ENCODE data around the gene BRINP1. TPM values are rescaled to one million over a fixed set of nuclear protein-coding genes. Genes with fewer than 3 reads are reported as not detected.

Gene BRINP1
- total and polyA plus RNA-seq, 2 of the 8 experiments (the other 6 are each of a cell fraction or from before 2014, with no cell fraction given): 19.5 to 20.5 TPM

GRCh38 chr9:119370816-119371215 is 1.6 kb upstream of the BRINP1 start:
- H4K91ac ChIP-seq (replicated peaks; ENCODE audit: insufficient read length, low read length): no peak overlapping the region
- peaks cover 16% of the 10 kb centered on the region for H3K23me2 ChIP-seq (ENCODE audit: low read depth, low read length)
- no peak overlapping the region for H2BK15ac ChIP-seq (ENCODE audit: low read length)
- H3K4ac ChIP-seq (replicated peaks; ENCODE audit: insufficient read length, low read depth, low read length): no peak overlapping the region
- H3K9ac ChIP-seq (replicated peaks in 1 of 4; ENCODE audit: extremely low read depth in 1 of 4, low read depth in 3 of 4, low read length in 3 of 4): no peak overlapping the region
- no peak overlapping the region for H3K56ac ChIP-seq (replicated peaks; ENCODE audit: insufficient read length, low read depth, low read length)
- H3K27me3 ChIP-seq (replicated peaks in 1 of 4; ENCODE audit: control insufficient read depth in 3 of 4, extremely low read depth in 1 of 4, insufficient read depth in 3 of 4, low read length in 3 of 4): peaks cover 0 to 8% (median 5%) of the 10 kb centered on the region in 4 experiments; a peak in 5 of 7 replicates
- no peak overlapping the region for H3K27ac ChIP-seq (ENCODE audit: low read depth, low read length)
- no peak overlapping the region for H4K5ac ChIP-seq (ENCODE audit: insufficient read length, low read depth, low read length)
- no peak overlapping the region for H3K18ac ChIP-seq (ENCODE audit: extremely low read depth, low read length)
- no peak overlapping the region for H2BK12ac ChIP-seq (ENCODE audit: low read depth, low read length)
- no peak overlapping the region for H2AFZ ChIP-seq (ENCODE audit: low read length)
- WGBS, 2 experiments (ENCODE audit: extremely low coverage in 1 of 2, insufficient coverage in 1 of 2, insufficient read length in 1 of 2, insufficient replicate concordance in 2 of 2, low coverage in 1 of 2, low lambda C conversion rate in 2 of 2, missing lambda C conversion rate in 1 of 2): 8% methylated on average over 8 of the region's 8 CpGs; no CpG with 5 or more reads in 1 of the 2 experiments
- H3K14ac ChIP-seq (ENCODE audit: insufficient read length): no peak overlapping the region
- no peak overlapping the region for H4K8ac ChIP-seq (ENCODE audit: extremely low read depth, insufficient read depth, low read length)
- DNase-seq (ENCODE audit: low read depth in 1 of 2, low spot score in 2 of 2) (peak in 1 of 2 experiments; percentile 87), FAIRE-seq (peak; percentile 42)
- no peak overlapping the region for H2BK5ac ChIP-seq (ENCODE audit: low read depth, low read length)
- H3K9me3 ChIP-seq (ENCODE audit: insufficient read depth in 2 of 2, low read depth in 1 of 2, low read length in 1 of 2): no peaks in the 10 kb centered on the region
- H3K79me1 ChIP-seq (ENCODE audit: low read depth, low read length): no peaks in the 10 kb centered on the region
- H3K36me3 ChIP-seq (ENCODE audit: control insufficient read depth in 2 of 4, insufficient read depth in 4 of 4, low read length in 3 of 4): no peaks in the 10 kb centered on the region
- ChIA-PET POLR2A (ENCODE audit: partially characterized antibody) (interaction anchor here (0.7 to 1.3 kb wide), 2 partner anchors 20 to 148 kb away, joined by 3 read pairs; no protein-coding TSS in a partner anchor), CTCF (ENCODE audit: partially characterized antibody) (interaction anchor here (1.0 to 1.9 kb wide), 3 partner anchors 77 to 592 kb away, joined by 3 to 4 read pairs (median 3); no protein-coding TSS in a partner anchor)
- H3K79me2 ChIP-seq (ENCODE audit: control insufficient read depth in 1 of 2, insufficient read depth in 2 of 2, low read length in 2 of 2): peaks cover 0 to 14% of the 10 kb centered on the region in 2 experiments; a peak in 2 of 4 replicates
- H2BK20ac ChIP-seq (ENCODE audit: low read length): no peak overlapping the region
- peaks cover 0 to 4% of the 10 kb centered on the region in 2 experiments for H4K20me1 ChIP-seq (replicated peaks in 1 of 2; ENCODE audit: control insufficient read depth in 1 of 2, insufficient read depth in 2 of 2, low read length in 2 of 2)
- no peak overlapping the region for H2AK5ac ChIP-seq (ENCODE audit: low read depth, low read length)
- no peak overlapping the region for H3K23ac ChIP-seq (ENCODE audit: insufficient read length)
- peak overlapping the region in 2 of 4 experiments; percentile 13 to 19; a peak in 2 of 8 replicates for H3K4me3 ChIP-seq (ENCODE audit: extremely low read depth in 1 of 4, insufficient read depth in 2 of 4, low read depth in 3 of 4, low read length in 4 of 4)
- peaks cover 3 to 19% (median 4%) of the 10 kb centered on the region in 4 experiments; a peak in 6 of 7 replicates for H3K4me1 ChIP-seq (replicated peaks in 1 of 4; ENCODE audit: control insufficient read depth in 3 of 4, insufficient read depth in 4 of 4, low read length in 3 of 4)
- no peak overlapping the region for H2BK120ac ChIP-seq (replicated peaks; ENCODE audit: low read depth, low read length)
- H3K4me2 ChIP-seq (ENCODE audit: insufficient read depth in 1 of 2, low read depth in 2 of 2, low read length in 2 of 2): peak overlapping the region; percentile 48 to 97; a peak in 3 of 4 replicates
- TF ChIP-seq PHF8 (conservative IDR thresholded peaks at IDR 0.05; ENCODE audit: low read depth, low read length) (no peak), CHD1 (IDR thresholded peaks at IDR 0.05; ENCODE audit: low read depth, low read length) (no peak), HDAC6 (IDR thresholded peaks at IDR 0.05; ENCODE audit: low read depth, low read length) (no peak)
- TF ChIP-seq, protein P1, sequence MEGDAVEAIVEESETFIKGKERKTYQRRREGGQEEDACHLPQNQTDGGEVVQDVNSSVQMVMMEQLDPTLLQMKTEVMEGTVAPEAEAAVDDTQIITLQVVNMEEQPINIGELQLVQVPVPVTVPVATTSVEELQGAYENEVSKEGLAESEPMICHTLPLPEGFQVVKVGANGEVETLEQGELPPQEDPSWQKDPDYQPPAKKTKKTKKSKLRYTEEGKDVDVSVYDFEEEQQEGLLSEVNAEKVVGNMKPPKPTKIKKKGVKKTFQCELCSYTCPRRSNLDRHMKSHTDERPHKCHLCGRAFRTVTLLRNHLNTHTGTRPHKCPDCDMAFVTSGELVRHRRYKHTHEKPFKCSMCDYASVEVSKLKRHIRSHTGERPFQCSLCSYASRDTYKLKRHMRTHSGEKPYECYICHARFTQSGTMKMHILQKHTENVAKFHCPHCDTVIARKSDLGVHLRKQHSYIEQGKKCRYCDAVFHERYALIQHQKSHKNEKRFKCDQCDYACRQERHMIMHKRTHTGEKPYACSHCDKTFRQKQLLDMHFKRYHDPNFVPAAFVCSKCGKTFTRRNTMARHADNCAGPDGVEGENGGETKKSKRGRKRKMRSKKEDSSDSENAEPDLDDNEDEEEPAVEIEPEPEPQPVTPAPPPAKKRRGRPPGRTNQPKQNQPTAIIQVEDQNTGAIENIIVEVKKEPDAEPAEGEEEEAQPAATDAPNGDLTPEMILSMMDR (IDR thresholded peaks at IDR 0.05; ENCODE audit: control extremely low read depth in 1 of 3, insufficient read depth in 1 of 3, low read depth in 1 of 3, low read length in 3 of 3): no peak
